ENCODE measurements around the gene APMAP. TPM values are rescaled to one million over a fixed set of nuclear protein-coding genes. Genes with fewer than 3 reads are reported as not detected.

Gene APMAP
- total RNA-seq, 1 donor from 2014 or later = 73.4 TPM

DNA sequence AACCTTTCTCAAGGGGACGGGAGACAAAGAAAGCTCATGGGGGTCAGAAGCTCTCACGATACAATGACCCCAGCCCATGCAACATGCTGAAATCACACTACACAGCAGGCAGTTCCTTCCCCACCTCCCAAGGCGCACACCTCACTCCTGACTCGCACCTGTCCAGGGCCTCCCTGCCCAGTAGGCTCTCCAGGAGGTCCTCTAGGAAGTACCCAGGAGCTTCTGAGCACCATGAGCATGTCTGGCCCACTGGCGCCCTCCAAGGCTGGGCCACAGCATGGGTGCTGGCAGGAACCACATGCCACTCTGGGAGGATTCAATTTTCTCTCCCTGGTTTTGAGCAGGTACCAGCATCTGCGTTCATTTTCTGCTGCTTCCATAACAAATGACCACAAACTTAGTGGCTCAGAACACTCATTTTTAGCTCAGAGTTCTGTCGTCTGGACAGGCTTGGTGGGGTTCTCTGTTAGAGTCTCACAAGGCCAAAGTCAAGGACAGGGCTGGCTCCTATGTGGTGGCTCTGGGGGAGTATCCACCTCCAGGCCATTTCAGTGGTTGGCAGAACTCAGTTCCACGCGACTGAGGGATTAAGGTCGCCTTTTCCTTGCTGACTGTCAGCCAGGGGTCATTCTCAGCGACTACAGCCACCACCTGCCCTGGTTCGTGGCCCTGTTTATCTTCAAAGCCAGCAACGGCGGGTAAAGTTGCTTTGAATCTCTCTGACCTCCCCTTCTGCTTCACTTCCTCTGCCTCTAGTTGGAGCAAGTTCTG, 32.7 kb upstream of the APMAP start:
- FAIRE-seq (no peak), DNase-seq (ENCODE audit: low spot score in 2 of 2) (no peak)

DNA sequence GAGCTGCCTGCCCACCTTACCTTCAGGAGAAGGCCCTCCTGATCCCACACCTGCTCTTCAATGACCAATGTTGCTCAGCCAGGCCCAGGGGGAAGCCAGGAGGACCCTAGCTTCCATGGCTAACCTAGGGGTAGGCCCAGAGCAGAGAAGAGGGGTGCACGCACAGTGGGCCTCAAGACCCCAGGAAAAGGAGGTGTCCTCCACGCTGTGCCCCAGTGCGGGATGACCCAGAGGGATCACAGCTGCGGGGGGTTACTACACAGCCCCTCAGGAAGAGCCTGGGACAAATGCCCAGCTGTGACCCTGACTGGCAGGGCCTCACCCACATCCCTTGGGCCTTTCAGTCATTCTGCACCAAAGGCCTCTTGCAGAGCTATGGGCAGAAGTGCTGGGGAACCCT, 31.6 kb upstream of the APMAP start:
- no peak for DNase-seq (ENCODE audit: low spot score in 2 of 2)
- FAIRE-seq = no peak

GRCh38 chr20:25023356-25023755, 30.8 kb upstream of the APMAP start:
- FAIRE-seq = no peak
- no peak for DNase-seq (ENCODE audit: low spot score in 2 of 2)

DNA sequence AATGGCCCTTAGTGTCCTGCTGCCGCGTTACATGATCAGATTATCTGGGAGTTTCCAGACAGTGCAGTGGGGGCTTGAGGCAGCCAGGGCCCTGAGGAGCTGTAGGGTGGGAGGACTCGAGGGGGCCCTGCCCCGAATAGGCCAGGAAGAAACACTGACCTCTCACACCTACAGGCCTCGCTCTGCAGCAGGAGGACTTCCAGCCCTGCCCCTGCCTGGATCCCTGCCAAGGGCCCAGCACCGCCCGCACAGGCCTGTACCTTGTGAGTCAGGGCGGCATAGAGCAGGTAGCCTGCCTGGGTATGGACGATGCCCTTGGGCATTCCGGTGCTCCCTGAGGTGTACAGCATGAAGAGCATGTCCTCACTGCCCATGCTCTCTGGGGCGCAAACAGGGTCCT, 30.1 kb upstream of the APMAP start:
- FAIRE-seq (no peak), DNase-seq (ENCODE audit: low spot score in 2 of 2) (no peak)

GRCh38 chr20:25021336-25021735, 28.8 kb upstream of the APMAP start:
- no peak for FAIRE-seq
- DNase-seq (ENCODE audit: low spot score in 2 of 2) = no peak

- DNase-seq (ENCODE audit: low spot score in 2 of 2) = no peak
Observed at GRCh38 chr20:25020901-25021301, 28.4 kb upstream of the APMAP start.

GRCh38 chr20:25020345-25020744, 27.8 kb upstream of the APMAP start:
- DNase-seq (ENCODE audit: low spot score in 2 of 2) = no peak
- no peak for FAIRE-seq

More at GRCh38 chr20:25020901-25021301, 28.4 kb upstream of the APMAP start:
- no peak for FAIRE-seq

GRCh38 chr20:25019381-25020155, 27.0 kb upstream of the APMAP start:
- FAIRE-seq = no peak

GRCh38 chr20:25018841-25019240, 26.3 kb upstream of the APMAP start:
- FAIRE-seq (no peak), DNase-seq (ENCODE audit: low spot score in 2 of 2) (no peak)

More at GRCh38 chr20:25019381-25020155, 27.0 kb upstream of the APMAP start:
- no peak for DNase-seq (ENCODE audit: low spot score in 2 of 2)

- no peak for DNase-seq (ENCODE audit: low spot score in 2 of 2)
- FAIRE-seq = no peak
Observed at GRCh38 chr20:25018425-25018824, 25.9 kb upstream of the APMAP start.

GRCh38 chr20:25017257-25017803, 24.8 kb upstream of the APMAP start:
- DNase-seq (ENCODE audit: low spot score in 2 of 2) = no peak
- FAIRE-seq = no peak

DNA sequence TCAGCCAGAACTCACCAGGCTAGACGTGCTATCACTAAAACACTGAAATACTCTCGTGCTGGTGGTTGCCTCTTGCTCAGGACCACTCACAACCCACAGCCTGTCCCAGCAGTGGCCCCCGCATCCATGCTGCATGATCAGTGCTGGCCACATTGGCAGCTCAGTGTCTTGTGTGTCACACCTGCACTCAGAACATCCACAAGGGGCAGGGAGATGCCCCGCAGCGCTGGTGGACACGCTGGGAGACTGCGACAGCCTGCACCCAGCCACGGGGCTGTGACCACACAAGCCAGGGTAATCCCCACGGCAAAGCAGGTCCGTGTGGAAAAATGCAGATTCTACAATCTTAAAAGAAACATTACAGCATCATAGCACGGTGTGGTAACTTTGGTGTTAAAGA, 23.9 kb upstream of the APMAP start:
- FAIRE-seq (no peak), DNase-seq (ENCODE audit: low spot score in 2 of 2) (no peak)

GRCh38 chr20:25015986-25016385, 23.4 kb upstream of the APMAP start:
- FAIRE-seq (no peak), DNase-seq (ENCODE audit: low spot score in 2 of 2) (no peak)

GRCh38 chr20:25014816-25015215, 22.3 kb upstream of the APMAP start:
- DNase-seq (ENCODE audit: low spot score in 2 of 2) = no peak
- no peak for FAIRE-seq

DNA sequence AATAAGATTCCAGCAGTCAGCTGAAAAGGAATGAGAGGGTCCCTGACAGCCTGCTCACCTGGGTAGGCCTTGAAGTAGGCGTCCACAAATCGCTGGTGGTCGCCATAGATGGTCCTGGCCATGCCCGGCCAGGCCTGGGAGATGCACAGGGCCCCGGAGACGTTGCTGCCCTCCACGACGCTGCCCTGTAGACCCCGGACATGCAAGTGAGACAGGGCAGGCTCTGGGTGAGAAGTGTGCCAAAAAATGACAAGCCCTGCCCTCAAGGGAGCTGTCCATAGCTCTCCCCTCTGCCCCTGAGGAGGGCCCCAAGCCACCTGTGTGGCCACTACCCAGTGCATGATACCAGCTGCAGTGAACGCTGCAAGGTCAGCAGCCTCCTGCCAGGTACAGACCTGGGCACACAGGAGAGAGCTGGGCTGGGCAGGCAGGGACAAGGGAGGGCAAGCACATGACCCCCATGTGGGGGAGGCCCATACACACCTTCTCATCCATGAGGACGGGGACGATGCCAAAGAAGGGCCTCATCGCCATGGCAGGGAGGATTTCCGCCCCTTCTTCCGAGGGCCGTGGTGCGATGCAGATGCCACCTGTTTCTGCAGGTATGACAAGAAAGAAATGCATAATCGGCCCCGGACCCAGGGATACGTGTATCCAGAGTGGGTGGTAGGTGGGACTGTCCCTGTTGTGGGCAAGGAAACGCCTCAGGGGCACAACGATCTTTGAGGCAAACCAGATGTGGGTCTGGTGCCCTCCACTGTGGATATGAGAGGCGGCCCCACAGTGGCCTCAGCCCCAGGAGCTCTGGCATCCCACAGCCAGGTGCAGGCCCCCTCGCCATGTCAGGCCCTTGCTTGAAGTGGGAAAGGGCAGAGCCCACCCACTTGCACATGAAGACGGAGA, 21.2 kb upstream of the APMAP start:
- FAIRE-seq (no peak), DNase-seq (ENCODE audit: low spot score in 2 of 2) (no peak)

DNA sequence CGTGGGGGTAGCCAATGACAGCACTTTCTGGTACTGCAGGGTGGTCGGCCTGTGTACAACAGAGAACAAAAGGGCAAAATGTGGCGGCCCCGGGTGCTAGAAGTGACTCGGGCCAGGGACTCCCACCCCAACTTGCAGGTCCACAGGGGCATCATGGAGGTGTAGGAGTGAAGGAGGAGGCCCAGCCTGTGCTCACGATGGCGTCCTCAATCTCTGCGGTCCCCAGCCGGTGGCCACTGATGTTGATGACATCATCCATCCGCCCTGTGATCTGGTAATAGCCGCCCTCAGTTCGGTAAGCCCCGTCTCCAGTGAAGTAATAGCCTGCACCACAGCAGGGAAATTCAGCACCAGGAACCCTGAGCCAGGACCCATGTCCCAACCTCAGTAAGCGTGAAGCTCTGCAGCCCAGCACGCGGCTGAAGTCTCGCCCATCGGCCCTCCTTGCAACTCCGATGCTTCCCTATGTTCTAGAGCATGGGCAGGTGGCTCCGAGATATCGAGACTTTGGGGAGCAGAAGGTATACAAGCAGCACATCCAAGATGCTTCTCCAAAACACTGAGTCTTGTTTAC, 20.2 kb upstream of the APMAP start:
- DNase-seq (ENCODE audit: low spot score in 2 of 2) (no peak), FAIRE-seq (no peak)

- DNase-seq (ENCODE audit: low spot score in 2 of 2) (no peak), FAIRE-seq (no peak)
Observed at GRCh38 chr20:25011831-25012241, 19.3 kb upstream of the APMAP start.

- DNase-seq (ENCODE audit: low spot score in 2 of 2) (no peak), FAIRE-seq (no peak)
Observed at GRCh38 chr20:25011261-25011660, 18.7 kb upstream of the APMAP start.

DNA sequence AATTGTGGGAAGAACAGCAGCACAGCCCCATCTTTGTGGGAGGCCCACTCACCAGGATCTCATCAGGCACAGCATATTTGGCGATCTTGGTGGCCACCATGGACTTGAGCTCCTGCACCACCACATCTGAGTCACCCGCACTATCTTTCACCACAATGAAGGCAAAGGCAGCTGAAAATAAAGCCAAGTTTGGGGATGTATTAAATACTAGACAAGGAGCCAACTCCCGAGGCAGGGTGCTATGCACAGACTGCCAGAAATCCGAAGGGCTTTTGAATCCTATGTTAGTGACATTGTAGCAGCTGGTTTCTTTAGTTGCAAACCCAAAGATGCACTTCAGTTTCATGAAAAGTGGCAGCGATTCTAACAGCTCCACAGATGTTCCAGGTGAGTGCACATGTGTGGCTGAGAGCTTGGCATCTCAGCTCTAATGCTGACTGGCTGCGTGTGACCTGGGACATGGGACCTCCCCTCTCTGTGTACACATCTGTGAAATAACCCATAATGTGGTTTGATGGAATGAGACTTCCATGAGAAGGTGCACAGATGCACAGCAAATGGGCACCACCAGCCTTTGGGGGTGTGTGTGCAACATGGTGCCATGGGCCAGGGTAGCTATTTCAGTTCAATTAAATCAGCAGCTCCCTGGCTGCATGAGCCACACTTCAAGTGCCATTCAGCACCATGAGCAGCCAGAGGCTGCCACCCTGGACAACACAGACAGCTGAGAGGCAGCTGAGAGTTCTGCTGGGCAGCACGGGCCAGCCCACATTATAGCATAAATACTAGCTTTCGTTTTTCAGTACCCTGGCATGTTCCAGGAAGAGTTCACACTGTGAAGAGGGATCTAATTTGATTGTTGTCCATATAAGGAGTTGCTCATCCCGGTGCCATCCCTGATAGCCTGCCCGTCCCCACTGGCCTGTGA, 16.9 kb upstream of the APMAP start:
- FAIRE-seq = no peak
- DNase-seq (ENCODE audit: low spot score in 2 of 2) = no peak

Data from frontal cortex (tissue), 4 donors.